Tibial artery (tissue), 4 donors: ENCODE data around the gene CD247.

Experiments
- DNase-seq, 2 donors: peaks; one replicate each; pipeline ENCODE4 v3.0.0-alpha.2; 2019
- H3K27ac ChIP-seq, 2 donors: fragments of 200-600 bp; sonication (generic) in 1 of 2; 1 replicate in 1 of 2; 2 replicates in 1 of 2; pipeline ENCODE4 v1.5.1; 2018 to 2019; ENCODE audit warnings: mild to moderate bottlenecking in 1 of 2
- H3K27me3 ChIP-seq, 2 donors: fragments of 200-600 bp; sonication (generic) in 1 of 2; one replicate each; pipeline versions ENCODE4 v1.5.1 to v1.6.0; 2016 to 2019
- H3K36me3 ChIP-seq, 3 donors: fragments of 200-600 bp; sonication (generic) in 2 of 3; one replicate each; pipeline ENCODE4 v1.5.1; 2016 to 2019; ENCODE audit warnings: mild to moderate bottlenecking in 2 of 3
- H3K4me1 ChIP-seq, 4 donors: fragments of 200-600 bp; sonication (generic) in 2 of 4; 1 replicate in 3 of 4; 2 replicates in 1 of 4; pipeline ENCODE4 v1.5.1; 2016 to 2019
- H3K4me3 ChIP-seq, 2 donors: fragments of 200-600 bp; sonication (generic) in 1 of 2; 1 replicate in 1 of 2; 2 replicates in 1 of 2; pipeline ENCODE4 v1.5.1; 2018 to 2019; ENCODE audit warnings: mild to moderate bottlenecking in 2 of 2
- H3K9me3 ChIP-seq, 3 donors: fragments of 200-600 bp; sonication (generic) in 1 of 3; one replicate each; pipeline ENCODE4 v1.5.1; 2016 to 2019
- CTCF ChIP-seq, 2 experiments: fragments of 200-600 bp in 1 of 2; fragments of 450-650 bp in 1 of 2; IDR thresholded peaks; one replicate each; pipeline ENCODE4 v1.5.1; 2017 to 2019; ENCODE audit warnings: antibody characterized with exemption in 2 of 2, mild to moderate bottlenecking in 1 of 2, moderate library complexity in 1 of 2
- intact Hi-C: fragments of 100-400 bp; cut with DNase I; formaldehyde crosslinking; loops from one replicate; pipeline ENCODE4 v1.15.0; 2023; ENCODE audit warnings: low total_unique reads

Gene CD247

GRCh38 chr1:167412072-167412471, 106.3 kb downstream of the CD247 start:
- H3K27ac ChIP-seq = no peak overlapping the region
- no peak for TF ChIP-seq CTCF (IDR thresholded peaks at IDR 0.05)
- intact Hi-C loops = no loop called here

GRCh38 chr1:167409183-167409582, 109.1 kb downstream of the CD247 start:
- Histone ChIP-seq H3K36me3 (peaks cover 35 to 38% (median 38%) of the 10 kb centered on the region in 3 donors), H3K27ac (no peak overlapping the region), H3K27me3 (no peaks in the 10 kb centered on the region), H3K9me3 (no peaks in the 10 kb centered on the region), H3K4me3 (no peak overlapping the region), H3K4me1 (no peaks in the 10 kb centered on the region)
- DNase-seq = no peak
- intact Hi-C loops = no loop called here
- no peak for TF ChIP-seq CTCF (IDR thresholded peaks at IDR 0.05)

More at GRCh38 chr1:167412072-167412471, 106.3 kb downstream of the CD247 start:
- H3K9me3 ChIP-seq = no peaks in the 10 kb centered on the region
- DNase-seq = no peak
- H3K36me3 ChIP-seq = peaks cover 31 to 61% (median 39%) of the 10 kb centered on the region in 3 donors
- H3K27me3 ChIP-seq = no peaks in the 10 kb centered on the region
- H3K4me3 ChIP-seq = no peak overlapping the region
- no peaks in the 10 kb centered on the region for H3K4me1 ChIP-seq

GRCh38 chr1:167408355-167408754, 110.0 kb downstream of the CD247 start:
- no peaks in the 10 kb centered on the region for H3K9me3 ChIP-seq
- no peak overlapping the region for H3K27ac ChIP-seq
- TF ChIP-seq CTCF (IDR thresholded peaks at IDR 0.05) = no peak
- no peaks in the 10 kb centered on the region for H3K27me3 ChIP-seq
- H3K4me1 ChIP-seq = peaks cover 0 to 4% (median 0%) of the 10 kb centered on the region in 4 donors
- no peak overlapping the region for H3K4me3 ChIP-seq
- intact Hi-C loops = no loop called here
- DNase-seq = no peak
- peaks cover 30 to 35% (median 30%) of the 10 kb centered on the region in 3 donors for H3K36me3 ChIP-seq

GRCh38 chr1:167404908-167405307, 113.4 kb downstream of the CD247 start:
- Histone ChIP-seq H3K36me3 (peaks cover 8 to 32% (median 10%) of the 10 kb centered on the region in 3 donors), H3K4me3 (no peak overlapping the region), H3K4me1 (peaks cover 0 to 6% (median 0%) of the 10 kb centered on the region in 4 donors), H3K27ac (no peak overlapping the region), H3K9me3 (no peaks in the 10 kb centered on the region), H3K27me3 (no peaks in the 10 kb centered on the region)
- no peak for TF ChIP-seq CTCF (IDR thresholded peaks at IDR 0.05)
- intact Hi-C loops = no loop called here
- DNase-seq = no peak

GRCh38 chr1:167404161-167404888, 114.0 kb downstream of the CD247 start:
- intact Hi-C loops = no loop called here

More at GRCh38 chr1:167404161-167404888, 114.0 kb downstream of the CD247 start:
- DNase-seq = no peak
- Histone ChIP-seq H3K4me3 (no peak overlapping the region), H3K36me3 (peaks cover 12 to 32% (median 13%) of the 10 kb centered on the region in 3 donors), H3K27ac (no peak overlapping the region), H3K27me3 (no peaks in the 10 kb centered on the region), H3K9me3 (no peaks in the 10 kb centered on the region), H3K4me1 (peaks cover 0 to 6% (median 0%) of the 10 kb centered on the region in 4 donors)
- no peak for TF ChIP-seq CTCF (IDR thresholded peaks at IDR 0.05)
